Measurements from ENCODE around the gene RRM2.

RRM2 gene

DNA sequence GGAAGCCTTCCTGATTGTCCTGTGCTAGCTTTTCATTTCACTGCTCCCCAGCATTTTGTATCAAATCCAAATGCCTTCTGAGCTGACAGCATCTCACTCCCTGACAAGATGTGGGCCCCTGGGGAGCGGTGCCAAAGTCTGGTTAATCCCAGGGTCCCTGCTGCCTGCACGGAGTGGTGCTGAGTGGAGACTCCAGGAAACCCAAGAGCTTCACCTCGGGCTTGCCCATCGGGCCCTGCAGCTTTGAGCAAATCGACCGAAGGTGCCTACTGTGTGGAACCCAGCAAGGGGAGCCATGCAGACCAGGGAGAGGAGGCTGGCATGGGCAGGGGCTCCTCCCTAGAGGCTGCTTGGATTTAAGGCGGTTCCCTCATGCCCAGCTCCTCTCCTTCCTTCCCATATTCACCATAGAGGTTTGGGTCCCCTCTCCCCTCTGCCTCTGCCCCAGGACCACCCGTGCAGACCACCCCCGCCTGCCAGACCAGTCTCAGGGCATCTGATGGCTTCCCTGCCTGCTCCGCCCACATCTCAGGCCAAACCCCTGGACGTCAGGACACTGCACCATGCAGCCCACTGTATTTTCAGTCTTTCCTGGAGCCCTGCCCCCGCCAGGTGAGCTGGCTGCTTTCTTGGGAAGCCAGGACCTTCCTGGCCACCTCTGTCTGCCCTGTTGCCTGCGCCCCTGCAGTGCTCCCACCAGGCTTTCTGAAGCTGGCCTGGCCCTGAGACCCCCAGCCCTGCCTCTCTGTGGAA, 37.8 kb downstream of the RRM2 start:
- no peak for DNase-seq

DNA sequence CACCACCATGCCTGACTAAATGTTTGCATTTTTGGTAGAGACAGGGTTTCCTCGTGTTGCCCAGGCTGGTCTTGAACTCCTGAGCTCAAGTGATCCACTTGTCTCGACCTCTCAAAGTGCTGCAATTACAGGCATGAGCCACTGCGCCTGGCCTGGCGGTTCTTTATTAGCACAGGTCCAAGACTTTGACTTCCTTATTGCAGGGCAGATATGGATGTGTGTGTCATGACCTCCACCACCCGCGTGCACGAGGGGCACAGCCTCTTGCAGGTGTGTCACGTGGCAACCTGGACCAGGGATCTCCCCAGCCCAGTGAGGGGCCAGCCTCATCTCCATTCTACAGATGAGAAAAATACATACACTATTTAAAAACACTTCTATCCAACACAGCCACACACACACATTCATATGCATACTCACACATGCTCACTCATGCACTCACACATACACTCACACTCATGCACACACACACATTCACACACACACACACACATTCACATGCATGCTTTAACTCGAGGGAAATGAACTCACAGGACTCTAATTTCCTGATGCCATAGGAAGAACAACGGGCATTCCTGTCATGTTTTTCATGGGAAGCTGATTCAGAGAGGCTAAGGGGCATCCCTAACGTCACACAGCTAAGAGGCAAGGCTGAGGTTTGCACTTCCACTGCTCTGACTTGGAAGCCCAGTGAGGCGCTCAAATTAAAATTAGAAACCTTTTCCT, 38.8 kb downstream of the RRM2 start:
- no peak for DNase-seq

DNA sequence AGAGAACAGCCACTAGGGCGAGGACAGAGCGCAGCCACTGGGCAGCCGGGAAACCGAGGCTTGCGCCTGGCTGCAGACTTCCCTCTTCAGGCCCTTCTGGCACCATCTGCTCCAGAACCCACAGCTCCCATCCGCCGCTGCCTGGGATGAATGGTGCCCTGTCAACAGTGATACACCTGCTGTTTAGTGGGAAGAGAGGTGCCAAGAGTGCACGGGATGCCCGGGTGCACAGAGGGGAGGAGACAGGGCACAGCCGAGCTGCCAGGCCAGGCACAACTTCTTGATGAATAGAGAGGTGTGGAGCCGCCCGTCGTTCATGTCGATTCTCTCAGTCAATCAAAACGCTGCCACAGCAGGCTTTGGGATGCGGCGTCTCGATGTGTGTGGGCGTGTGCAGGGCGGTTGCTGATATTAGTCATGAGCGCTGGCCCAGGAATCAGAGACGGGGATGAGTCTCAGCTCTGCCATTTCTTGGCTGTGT, 39.5 kb downstream of the RRM2 start:
- DNase-seq: peak; percentile 85

DNA sequence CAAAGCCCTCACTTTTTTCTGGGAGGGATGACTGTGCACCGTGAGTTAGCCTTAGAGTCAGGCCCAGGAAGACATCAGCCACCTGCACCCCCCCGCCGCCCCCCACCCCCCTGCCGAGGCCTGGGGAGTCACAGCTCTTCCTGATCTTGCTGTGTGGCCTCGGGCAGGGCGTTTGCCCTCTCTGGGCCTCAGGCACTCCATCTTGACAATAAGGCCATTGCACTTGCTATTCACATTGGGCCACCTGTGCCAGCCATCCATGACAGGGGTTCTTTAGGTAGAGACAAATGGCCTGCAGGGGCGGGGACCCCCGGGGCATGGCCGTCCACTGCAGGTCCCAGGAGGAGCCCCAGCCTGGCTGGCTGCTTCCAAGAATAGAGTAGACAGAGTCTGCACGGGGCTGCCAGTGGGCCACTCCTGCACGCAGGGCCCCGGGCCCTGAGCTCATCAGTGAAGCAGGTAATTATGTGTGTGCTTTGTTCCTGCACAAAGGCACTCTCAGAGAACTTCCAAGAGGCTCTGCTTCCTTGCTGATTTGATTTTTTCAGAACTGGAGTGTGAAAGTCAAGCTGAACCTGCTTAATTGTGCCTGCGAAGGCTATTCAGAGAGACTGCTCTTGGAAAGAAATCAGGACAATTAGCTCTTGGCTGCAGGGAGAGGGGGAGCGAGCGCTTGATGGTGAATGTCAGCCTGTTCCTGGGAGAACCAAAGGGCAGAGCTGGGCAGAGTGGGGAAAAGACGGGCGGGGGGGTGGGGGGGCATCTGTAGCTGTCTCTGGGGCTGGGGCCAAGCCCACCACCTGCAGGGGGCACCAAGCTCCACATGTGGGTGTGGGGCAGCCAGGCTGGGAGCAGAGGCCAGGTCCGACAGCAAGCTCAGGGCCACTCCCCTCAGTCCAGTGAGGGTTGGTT, 40.3 kb downstream of the RRM2 start:
- peak; percentile 92 for DNase-seq

DNA sequence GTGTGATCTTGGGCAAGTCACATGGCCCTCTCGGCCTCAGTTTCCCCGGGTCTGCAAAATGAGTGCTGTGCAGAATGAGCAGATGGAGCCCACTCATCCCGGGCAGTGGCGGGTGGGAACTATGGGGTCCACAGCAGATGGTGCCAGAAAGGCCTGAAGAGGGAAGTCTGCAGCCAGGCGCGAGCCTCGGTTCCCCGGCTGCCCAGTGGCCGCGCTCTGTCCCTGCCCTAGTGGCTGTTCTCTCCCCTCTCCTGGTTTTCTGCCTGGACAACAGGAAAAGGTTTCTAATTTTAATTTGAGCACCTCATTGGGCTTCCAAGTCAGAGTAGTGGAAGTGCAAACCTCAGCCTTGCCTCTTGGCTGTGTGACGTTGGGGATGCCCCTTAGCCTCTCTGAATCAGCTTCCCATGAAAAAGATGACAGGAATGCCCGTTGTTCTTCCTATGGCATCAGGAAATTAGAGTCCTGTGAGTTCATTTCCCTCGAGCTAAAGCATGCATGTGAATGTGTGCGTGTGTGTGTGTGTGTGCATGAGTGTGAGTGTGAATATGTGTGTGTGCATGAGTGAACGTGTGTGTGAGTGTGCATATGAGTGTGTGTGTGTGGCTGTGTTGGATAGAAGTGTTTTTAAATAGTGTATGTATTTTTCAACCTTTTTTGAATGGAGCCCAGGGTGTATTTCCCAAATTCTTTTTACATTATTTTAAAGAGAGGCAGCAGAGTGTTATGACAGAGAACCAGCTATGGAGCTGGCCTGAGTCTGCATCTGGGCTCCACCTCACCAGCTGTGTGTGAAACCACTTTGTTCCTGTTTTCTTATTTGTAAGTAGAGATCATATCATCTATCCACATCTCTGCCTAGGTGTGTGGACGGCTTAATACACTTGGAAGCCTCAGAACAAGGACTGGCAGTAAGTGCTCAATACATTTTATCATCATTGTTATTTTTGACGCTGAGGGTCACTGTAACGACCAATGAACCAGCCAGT, 41.3 kb downstream of the RRM2 start:
- no peak for DNase-seq

DNA sequence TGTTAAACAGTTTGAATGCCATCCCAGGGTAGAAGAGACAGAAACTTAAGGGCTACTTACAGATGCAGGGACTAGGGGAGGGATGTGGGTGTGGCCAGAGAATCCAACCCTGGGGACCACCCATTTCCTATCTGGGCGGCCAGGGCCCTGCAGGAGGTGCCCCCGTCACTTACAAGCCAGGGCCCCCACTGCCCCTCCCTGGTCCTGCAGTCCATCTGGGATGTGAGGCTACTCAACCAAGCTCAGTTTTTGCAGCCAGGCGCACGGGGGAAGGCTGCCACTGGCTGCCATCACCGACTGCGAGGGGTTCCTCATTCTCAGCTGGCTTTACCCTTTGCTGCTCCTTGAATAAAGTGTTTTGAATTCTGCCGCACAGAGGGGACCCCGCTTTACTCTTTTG, 42.1 kb downstream of the RRM2 start:
- no peak for DNase-seq

DNA sequence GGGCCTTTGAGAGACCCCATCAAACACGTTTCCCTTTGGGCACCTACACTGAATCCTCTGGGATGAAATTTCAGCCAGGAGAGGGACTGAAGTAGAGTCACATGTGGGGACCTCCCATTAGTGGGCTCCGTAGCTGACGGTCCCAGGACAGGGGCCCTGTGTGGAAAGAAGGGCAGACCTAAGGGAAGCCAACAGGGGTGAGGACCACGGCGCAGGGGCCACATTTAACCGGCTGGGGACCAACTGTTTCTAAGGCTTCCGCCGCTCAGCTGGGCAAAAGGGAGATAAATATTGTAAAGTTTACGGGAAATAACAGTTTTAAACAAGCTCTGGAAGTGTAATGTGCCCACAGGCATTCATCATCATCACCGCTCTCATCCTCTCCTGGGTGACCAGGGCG, 42.7 kb downstream of the RRM2 start:
- no peak for DNase-seq

DNA sequence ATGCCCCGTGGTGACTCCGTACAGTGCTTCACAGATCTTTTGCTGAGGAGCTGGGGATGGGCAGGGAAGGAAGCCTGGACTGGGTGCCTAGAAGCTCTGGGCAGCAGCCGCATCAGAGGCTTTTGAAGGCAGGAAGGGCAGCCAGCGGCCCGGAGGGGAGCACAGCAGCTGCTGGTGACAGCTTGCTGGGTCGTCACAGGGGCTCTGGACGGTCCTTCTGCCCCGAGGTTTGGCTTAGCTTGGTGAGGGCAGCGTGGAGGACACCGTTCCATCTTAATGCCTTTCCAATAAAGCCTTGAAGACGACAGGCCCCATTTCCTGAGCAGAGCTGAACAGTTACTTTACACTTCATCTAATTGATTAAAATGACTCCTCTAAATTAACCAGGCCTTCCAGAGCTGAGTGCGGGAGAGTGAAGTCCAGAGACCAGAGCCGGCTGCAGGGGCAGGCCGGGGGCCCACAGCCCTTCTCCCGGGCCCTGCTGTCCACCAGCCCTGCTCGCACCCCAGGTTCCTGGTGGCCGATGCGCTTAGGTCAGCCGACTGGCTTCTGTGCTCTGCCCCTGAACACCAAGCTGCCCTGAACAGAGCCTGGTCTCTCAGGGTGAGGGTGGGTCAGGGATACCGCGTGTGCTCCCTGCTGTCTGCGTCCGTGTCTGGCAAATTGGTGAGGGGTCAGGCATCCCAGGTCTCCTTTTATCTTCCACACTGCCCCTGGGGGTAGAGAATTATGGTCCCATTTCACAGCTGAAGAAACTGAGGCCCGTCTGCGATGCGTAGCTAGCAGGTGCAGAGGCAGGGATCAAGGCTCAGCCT, 43.5 kb downstream of the RRM2 start:
- DNase-seq: no peak

DNA sequence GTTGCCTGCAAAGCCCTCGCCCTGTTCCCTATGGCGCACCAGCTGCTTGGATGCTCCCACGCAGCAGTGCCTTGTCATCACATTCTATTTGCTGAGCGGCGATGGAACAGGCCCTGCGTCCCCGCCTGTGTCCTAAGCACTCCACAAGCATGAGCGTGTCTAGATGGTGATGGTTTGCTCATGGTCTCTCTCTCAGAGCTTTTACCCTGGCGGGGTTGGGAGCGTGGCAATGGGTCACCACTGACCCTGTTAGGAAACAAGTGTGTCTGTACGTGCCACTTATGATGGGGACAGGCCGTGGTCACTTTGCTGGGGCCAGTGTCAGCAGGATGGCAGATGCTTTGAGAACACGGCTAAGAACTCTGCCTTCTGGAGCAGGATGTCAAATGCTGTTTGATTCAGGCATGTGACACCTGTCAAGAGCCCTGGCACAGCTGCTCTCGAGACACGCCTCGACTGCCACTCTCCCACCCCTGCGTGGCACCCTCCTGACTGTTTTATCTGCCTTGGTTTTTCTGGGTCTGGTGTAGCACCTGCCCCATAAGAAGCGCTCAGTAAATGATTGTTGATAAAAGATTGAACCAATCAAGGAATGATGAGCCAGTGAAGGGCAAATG, 44.2 kb downstream of the RRM2 start:
- DNase-seq: peak; percentile 15

DNA sequence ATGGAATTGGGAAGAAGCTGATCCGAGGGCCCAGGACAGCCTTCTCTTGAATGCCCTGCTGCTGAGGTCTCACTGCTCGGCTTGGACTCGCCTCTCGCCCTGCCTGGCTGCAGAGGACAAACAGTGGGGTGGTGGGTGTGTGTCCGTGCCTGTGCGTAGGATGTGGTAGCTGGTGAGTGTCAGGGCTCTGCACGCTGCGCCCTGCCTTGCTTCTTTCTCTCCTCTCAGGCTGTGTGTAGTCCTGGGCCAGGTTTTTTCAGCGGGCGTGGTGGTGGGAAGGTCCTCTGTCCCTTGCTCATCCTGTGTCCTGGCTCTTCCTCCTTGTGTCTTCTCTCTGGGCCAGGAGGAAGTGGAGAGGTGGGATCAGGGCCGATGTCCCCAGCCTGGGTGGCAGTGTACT, 44.8 kb downstream of the RRM2 start:
- no peak for DNase-seq

DNA sequence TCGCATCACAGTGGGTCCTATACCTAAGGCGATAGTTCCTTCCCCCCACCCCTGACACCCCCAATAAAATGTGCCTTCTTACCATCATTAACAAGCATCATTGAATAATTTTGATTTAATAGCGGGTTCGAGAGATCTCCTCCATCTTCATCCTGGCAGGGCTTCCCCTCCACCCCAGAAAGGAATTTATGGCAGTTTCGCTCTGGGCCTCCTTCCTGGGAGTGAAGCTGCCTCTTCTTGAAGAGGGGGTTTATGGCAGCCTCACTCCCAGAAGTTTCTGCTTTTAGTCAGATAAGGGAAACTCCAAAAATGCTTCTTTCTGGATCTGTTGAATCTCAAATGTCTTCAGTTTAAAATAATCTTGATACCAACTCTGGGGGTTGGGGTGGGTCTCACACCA, 45.7 kb downstream of the RRM2 start:
- DNase-seq: no peak

DNA sequence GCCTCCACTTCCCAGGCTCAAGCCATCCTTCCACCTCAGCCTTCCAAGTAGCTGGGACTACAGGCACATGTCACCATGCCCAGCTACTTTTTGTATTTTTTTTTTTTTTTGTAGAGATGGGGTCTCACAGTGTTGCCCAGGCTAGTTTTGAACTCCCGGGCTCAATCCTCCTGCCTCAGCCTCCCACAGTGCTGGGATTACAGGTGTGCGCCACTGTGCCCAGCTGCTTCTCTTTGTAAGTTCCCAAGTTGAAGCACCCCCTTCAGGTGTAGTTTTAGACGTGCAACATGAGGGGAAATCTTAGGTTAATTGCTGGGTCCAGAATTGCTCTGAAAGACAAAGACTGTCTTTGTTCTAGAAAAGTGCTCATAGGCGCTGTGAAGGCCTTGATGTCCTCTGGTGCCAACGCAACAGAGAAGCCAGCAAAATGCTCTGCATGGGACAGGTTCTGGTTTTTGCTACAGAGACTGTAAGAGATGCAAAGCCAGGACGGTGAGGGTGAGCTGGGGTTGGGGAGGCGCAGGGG, 46.6 kb downstream of the RRM2 start:
- DNase-seq: no peak

DNA sequence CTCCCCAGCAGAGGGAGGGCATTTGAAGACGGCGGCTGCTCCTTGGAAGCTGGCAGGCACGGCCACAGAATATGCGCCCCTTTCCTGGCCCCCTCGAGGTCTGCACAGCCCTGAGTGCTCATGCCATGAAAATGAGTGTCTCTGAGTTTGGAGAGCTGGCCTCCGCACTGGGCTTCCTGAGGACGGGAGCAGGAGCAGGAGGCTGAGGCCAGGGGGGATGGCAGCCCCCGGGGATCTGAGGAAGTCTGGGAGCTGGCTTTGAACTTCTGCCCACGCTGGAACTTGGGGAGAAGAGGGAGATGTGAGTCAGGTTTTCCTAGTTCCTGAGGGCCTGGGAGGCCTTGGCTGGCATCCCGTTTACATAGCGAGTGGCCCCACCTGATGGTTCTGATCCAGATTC, 47.0 kb downstream of the RRM2 start:
- no peak for DNase-seq

DNA sequence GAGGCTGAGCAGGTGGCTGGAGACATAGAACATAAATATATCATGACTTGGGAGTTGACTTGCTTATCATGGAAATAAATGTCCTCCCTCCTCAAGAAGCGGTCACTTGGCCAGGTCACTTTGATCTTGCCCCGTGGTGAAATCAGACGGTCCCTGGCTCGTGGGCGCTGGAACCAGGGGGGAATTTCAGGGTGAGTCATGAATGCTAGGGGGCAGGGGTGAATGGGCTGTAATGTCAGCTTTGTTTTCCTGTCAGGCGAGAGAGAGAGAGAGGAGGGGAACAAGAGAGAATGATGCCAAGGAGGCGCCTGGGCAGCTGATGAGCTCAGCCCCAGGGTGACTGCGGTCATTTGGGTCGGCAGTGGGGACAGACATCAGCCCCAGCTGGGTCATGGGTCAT, 47.7 kb downstream of the RRM2 start:
- no peak for DNase-seq

DNA sequence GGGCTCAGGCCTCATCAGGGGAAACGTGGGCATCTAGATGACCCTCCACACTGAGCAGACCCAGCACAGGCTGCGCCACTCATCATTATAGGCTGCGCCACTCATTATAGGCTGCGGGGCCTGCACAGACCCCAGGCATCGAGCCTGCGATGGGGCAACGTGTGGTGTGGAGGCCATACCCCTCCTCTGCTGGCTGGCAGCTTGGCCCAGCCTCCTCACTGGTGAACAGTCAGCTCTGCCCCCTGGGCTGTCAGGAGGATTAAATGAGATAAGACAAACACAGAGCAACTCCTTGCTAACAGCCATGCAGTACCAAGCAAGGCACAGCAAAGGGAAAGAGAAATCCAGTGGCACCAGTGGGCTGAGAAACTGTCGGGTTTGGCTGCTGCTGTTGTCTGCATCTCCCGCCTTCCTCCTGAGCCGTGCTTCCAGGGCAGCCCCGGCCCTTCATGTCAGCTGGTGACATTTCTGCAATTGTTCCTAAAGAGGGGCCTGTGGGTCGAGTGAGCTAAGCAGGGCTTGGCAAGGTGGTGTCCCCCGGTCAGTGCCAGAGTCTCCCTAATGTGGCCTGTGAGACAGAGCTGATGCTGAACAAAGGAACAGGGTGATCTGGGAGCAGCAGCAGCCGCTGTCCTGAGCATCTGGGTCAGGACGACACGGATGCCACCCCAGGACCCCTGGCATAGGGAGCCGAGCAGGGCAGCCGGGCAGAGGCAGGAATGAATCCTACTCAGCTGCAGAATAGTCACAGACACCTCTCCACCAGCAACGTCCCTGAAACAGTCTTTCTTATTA, 48.7 kb downstream of the RRM2 start:
- DNase-seq: no peak

DNA sequence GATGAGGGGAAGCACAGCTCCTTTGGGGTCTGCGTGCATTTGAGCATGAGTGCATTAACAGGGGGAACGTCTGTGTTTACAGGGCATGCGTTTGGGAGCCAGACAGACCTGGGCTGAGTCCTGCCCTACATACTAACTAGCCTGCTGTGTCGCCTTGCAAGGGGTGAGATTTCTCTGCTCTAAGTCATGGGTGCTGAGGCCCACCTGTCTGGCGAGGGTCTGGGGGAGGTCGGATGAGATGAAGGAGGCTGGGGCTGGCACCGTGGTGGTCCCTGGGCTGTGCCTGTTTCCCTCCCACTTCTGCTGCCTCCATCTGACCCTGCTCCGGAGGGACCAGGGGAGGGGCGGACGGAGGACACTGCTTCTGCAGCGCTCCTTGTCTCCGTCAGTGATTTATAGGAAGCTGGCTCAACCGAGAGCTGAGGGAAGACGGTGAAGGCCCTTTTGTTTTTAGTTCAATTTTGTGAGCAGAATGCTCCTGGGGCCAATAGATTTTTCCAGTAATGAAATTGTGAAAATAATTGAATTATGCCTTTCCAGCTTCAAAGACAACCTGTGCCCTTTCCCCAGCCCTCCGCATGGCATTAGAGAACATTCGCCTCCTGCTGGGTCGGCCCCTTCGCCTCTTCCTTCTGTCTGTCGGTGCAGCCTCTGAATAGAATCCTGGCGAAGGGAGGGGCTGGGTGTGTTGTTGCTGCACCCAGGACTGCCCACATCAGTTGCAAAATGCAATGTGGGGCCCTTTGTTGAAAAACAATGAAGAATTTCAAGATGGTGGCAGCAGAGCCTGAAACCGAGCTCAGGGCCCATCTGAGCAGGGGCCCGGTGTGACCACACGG, 49.7 kb downstream of the RRM2 start:
- DNase-seq: no peak

DNA sequence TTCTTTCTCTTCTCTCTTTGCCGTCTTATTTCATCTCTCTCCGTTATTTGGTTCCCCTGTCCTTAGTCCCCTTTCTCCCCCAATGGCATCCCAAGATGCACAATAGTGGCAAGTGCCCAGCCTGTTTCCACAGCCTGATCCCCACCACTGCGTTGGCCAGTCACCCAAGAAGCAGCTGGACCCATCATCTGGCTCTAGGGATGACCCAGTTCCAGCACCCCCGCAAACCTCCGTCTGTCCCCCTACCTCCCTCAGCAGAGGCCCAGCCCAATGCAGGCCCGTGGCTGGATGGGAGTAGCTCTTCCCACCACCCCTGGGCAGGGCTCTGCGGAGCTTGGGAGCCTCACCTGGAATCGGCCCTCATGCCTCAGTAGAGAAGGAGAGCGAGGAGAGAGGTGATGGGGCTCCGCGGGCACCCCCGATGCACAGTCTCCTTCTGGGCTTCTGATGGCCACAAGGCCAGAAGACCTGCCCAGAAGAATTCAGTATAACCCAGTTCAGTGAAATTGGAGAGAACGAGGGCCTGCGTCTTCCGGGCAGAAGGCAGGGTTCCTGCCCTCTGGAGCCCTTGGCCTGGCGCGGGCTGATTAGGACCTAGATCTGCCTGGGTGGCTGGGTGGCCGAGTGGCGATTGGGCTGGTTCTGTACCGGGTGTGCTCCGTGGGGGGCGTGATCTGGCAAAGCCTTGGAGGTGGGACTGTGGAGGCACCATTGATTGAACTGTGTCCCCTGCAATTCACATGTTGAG, 50.9 kb downstream of the RRM2 start:
- DNase-seq: no peak

DNA sequence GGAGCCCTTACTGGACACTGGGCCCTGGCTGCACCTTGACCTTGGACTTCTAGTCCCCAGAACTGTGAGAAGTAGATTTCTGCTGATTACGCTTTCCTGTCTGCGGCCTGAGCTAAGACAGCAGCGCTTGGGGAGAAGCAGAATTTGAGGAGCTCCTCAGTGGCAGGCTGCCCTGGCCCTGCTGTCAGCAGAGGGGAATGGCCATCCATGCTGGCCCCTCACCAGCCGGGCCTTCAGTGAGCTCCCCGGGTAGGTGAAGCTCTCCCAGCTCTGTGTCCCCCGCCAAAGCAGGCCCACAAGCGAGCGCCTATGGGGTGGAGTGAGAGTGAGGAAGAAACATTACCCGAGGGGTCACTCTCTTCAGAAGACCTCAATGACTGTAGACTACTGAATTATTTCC, 51.6 kb downstream of the RRM2 start:
- DNase-seq: no peak

All from NCI-H1105 treated with DMSO at 0.1 percent for 48 hours (cell line).